GM18870 (cell line): ENCODE data around the gene SOX2.
"Not testable (repeated sequence)": the region's sequence is repeated elsewhere in the genome, so short reads cannot be mapped to it uniquely, and the experiment has no call there.

Source experiments
- ATAC-seq: cut with Tn5 transposase; IDR thresholded peaks from one replicate; pipeline ENCODE4 v1.9.1; 2021; ENCODE audit warnings: moderate library complexity; ENCODE audit not compliant: unreplicated experiment

The SOX2 gene

GRCh38 chr3:181756645-181757297 is 45.0 kb downstream of the SOX2 start:
- no peak for ATAC-seq

- ATAC-seq = no peak
Observed at GRCh38 chr3:181757694-181758306, 46.1 kb downstream of the SOX2 start.

DNA sequence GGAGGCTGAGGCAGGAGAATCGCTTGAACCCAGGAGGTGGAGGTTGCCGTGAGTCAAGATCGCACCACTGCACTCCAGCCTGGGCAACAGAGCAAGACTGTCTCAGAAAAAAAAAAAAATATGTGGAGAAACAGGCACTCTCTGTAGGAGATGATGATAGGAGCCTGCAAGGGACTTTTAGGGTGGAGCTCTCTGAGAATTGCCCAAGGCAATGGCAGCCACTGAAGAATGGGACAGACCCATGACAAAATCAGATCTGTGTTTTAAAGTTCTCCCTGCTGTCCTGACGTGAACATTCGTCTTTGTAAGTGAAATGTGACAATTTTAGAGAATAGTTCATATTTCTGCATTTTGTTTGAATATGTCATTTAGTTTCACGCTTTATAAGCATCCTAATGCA is 50.2 kb downstream of the SOX2 start:
- ATAC-seq = no peak

DNA sequence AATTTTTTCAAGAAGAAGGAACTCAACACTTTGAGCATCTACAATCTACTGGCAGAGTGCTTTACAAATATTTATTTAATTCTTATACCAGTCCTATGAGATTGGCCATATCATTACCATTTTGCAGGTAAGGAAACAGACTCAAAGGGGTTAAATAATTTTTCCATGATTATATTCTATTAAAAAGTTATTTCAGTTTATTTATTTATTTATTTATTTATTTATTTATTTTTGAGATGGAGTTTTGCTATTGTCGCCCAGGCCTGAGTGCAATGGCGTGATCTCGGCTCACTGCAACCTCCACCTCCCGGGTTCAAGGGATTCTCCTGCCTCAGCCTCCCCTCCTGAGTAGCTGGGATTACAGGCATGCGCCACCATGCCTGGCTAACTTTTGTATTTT is 52.3 kb downstream of the SOX2 start:
- ATAC-seq = not testable (repeated sequence)
